NCI-H446 (cell line): ENCODE data around the gene SLC2A11.
"Not testable (repeated sequence)": the region's sequence is repeated elsewhere in the genome, so short reads cannot be mapped to it uniquely, and the experiment has no call there.

Source experiments
- DNase-seq, 2 experiments: peaks; one replicate each; lab custom pipeline; 2025; lab: John Stamatoyannopoulos, UW

SLC2A11 gene

GRCh38 chr22:23891726-23892125 lies 34.1 kb downstream of the SLC2A11 start:
- no peak for DNase-seq

- DNase-seq, result no peak
These were observed 34.5 kb downstream of the SLC2A11 start for GRCh38 chr22:23892130-23892529.

- no peak for DNase-seq
These were observed 35.0 kb downstream of the SLC2A11 start for GRCh38 chr22:23892706-23893105.

- DNase-seq, result no peak
These were observed 35.7 kb downstream of the SLC2A11 start for GRCh38 chr22:23893121-23893944.

GRCh38 chr22:23893945-23894709 lies 36.5 kb downstream of the SLC2A11 start, which contains the start of gene MIF:
Gene MIF, plus strand, starts transcription at chr22:23894383. Its CDS starts 92 bp downstream, at chr22:23894475.
- peak; percentile 85 to 97 for DNase-seq

GRCh38 chr22:23894710-23895598 lies 37.3 kb downstream of the SLC2A11 start:
- DNase-seq, result peak; percentile 59 to 73

- DNase-seq, result no peak
These were observed 38.0 kb downstream of the SLC2A11 start for GRCh38 chr22:23895599-23896144.

- no peak for DNase-seq
These were observed 38.5 kb downstream of the SLC2A11 start for GRCh38 chr22:23896166-23896522.

- no peak for DNase-seq
These were observed 39.0 kb downstream of the SLC2A11 start for GRCh38 chr22:23896523-23897186.

- no peak for DNase-seq
These were observed 39.6 kb downstream of the SLC2A11 start for GRCh38 chr22:23897320-23897719.

GRCh38 chr22:23898006-23898974 lies 40.6 kb downstream of the SLC2A11 start:
- DNase-seq, result no peak

- no peak for DNase-seq
These were observed 41.5 kb downstream of the SLC2A11 start for GRCh38 chr22:23899042-23899745.

- DNase-seq, result not testable (repeated sequence)
These were observed 42.6 kb downstream of the SLC2A11 start for GRCh38 chr22:23900227-23900626.

- DNase-seq, result no peak
These were observed 43.9 kb downstream of the SLC2A11 start for GRCh38 chr22:23901600-23901999.

GRCh38 chr22:23903328-23903971 lies 45.8 kb downstream of the SLC2A11 start:
- peak; percentile 79 to 80 for DNase-seq

- DNase-seq, result peak in 1 of 2 experiments; percentile 37
These were observed 47.0 kb downstream of the SLC2A11 start for GRCh38 chr22:23904573-23905254.

- no peak for DNase-seq
These were observed 49.0 kb downstream of the SLC2A11 start for GRCh38 chr22:23906641-23907040.

GRCh38 chr22:23907423-23907822 lies 49.7 kb downstream of the SLC2A11 start:
- not testable (repeated sequence) for DNase-seq
